ENCODE results near the gene FER. TPM values are rescaled to one million over a fixed set of nuclear protein-coding genes. Genes with fewer than 3 reads are reported as not detected.
"Not testable (repeated sequence)": the region's sequence is repeated elsewhere in the genome, so short reads cannot be mapped to it uniquely, and the experiment has no call there.

Gene FER
- total RNA-seq, 5 donors from 2014 or later (not counting 1 experiment from before 2014, with no cell fraction given), result 7.0 to 19.6 (median 10.4) TPM

- no CpG with 5 or more reads among the region's 1 CpG for WGBS (ENCODE audit: insufficient coverage)
- H3K9me3 Mint-ChIP-seq, result peaks cover 7 to 13% (median 10%) of the 10 kb centered on the region in 3 donors
- H3K4me1 Mint-ChIP-seq, result no peaks in the 10 kb centered on the region
- H3K36me3 Mint-ChIP-seq, result peaks cover 41% of the 10 kb centered on the region
- ChIA-PET POLR2A (interaction anchor here in 1 of 2 donors (1.1 kb wide), 1 partner anchor 870 kb away, joined by 5 read pairs; no protein-coding TSS in a partner anchor), CTCF (interaction anchor here in 1 of 2 donors (0.6 kb wide), 1 partner anchor 23 kb away, joined by 9 read pairs; no protein-coding TSS in a partner anchor)
- no peaks in the 10 kb centered on the region for H3K27me3 Mint-ChIP-seq
- ATAC-seq (replicated peaks in 1 of 4) (no peak), DNase-seq (no peak)
- Histone ChIP-seq H3K36me3 (ENCODE audit: control insufficient read depth in 2 of 2, extremely low read depth in 1 of 2, insufficient read depth in 1 of 2, low read length in 1 of 2) (no peaks in the 10 kb centered on the region), H3K27ac (ENCODE audit: low read length) (no peak overlapping the region), H3K9me3 (no peaks in the 10 kb centered on the region), H3K27me3 (replicated peaks in 1 of 2; ENCODE audit: control insufficient read depth in 2 of 2, extremely low read depth in 1 of 2, insufficient read depth in 2 of 2, low read length in 1 of 2) (no peaks in the 10 kb centered on the region), H3K4me1 (ENCODE audit: control insufficient read depth in 1 of 2, extremely low read depth in 1 of 2, insufficient read depth in 2 of 2, low read length in 2 of 2) (no peaks in the 10 kb centered on the region), H3K4me3 (ENCODE audit: control insufficient read depth in 1 of 2, extremely low read depth in 1 of 2, low read length in 1 of 2) (no peak overlapping the region)
- H3K4me3 Mint-ChIP-seq, result no peak overlapping the region
- no peak overlapping the region for H3K27ac Mint-ChIP-seq
Observed at GRCh38 chr5:108989761-108990392, 242.2 kb downstream of the FER start.

GRCh38 chr5:108992396-108993085 is 244.8 kb downstream of the FER start:
- POLR2A ChIA-PET, result interaction anchor here in 1 of 2 donors (0.7 kb wide), 1 partner anchor 17 kb away, joined by 6 read pairs; no protein-coding TSS in a partner anchor
- H3K4me3 ChIP-seq (ENCODE audit: control insufficient read depth in 1 of 2, extremely low read depth in 1 of 2, low read length in 1 of 2); H3K4me3 Mint-ChIP-seq; ATAC-seq (replicated peaks in 1 of 4); H3K27ac Mint-ChIP-seq; DNase-seq; CTCF ChIA-PET; H3K9me3 Mint-ChIP-seq; H3K36me3 ChIP-seq (ENCODE audit: control insufficient read depth in 2 of 2, extremely low read depth in 1 of 2, insufficient read depth in 1 of 2, low read length in 1 of 2); H3K27me3 ChIP-seq (replicated peaks in 1 of 2; ENCODE audit: control insufficient read depth in 2 of 2, extremely low read depth in 1 of 2, insufficient read depth in 2 of 2, low read length in 1 of 2); H3K27ac ChIP-seq (ENCODE audit: low read length); H3K4me1 ChIP-seq (ENCODE audit: control insufficient read depth in 1 of 2, extremely low read depth in 1 of 2, insufficient read depth in 2 of 2, low read length in 2 of 2); H3K4me1 Mint-ChIP-seq; H3K9me3 ChIP-seq; H3K27me3 Mint-ChIP-seq: not testable (repeated sequence)
- peaks cover 35% of the 10 kb centered on the region for H3K36me3 Mint-ChIP-seq
- WGBS (ENCODE audit: insufficient coverage), result no CpG with 5 or more reads among the region's 47 CpGs

DNA sequence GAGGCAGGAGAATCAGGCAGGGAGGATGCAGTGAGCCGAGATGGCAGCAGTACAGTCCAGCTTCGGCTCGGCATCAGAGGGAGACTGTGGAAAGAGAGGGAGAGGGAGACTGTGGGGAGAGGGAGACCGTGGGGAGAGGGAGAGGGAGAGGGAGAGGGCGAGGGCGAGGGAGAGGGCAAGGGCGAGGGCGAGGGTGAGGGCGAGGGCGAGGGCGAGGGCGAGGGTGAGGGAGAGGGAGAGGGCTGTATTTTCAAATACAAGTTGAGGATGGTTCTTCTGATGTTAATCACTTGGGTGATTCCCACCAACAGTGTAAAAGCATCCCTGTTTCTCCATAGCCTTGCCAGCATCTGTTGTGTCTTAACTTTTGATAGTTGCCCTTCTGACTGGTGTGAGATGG is 245.7 kb downstream of the FER start:
- H3K27me3 Mint-ChIP-seq; H3K36me3 ChIP-seq (ENCODE audit: control insufficient read depth in 2 of 2, extremely low read depth in 1 of 2, insufficient read depth in 1 of 2, low read length in 1 of 2); H3K27ac Mint-ChIP-seq; H3K27me3 ChIP-seq (replicated peaks in 1 of 2; ENCODE audit: control insufficient read depth in 2 of 2, extremely low read depth in 1 of 2, insufficient read depth in 2 of 2, low read length in 1 of 2); ATAC-seq (replicated peaks in 1 of 4); CTCF ChIA-PET; H3K4me1 ChIP-seq (ENCODE audit: control insufficient read depth in 1 of 2, extremely low read depth in 1 of 2, insufficient read depth in 2 of 2, low read length in 2 of 2); DNase-seq; H3K9me3 Mint-ChIP-seq; H3K4me3 Mint-ChIP-seq; H3K4me3 ChIP-seq (ENCODE audit: control insufficient read depth in 1 of 2, extremely low read depth in 1 of 2, low read length in 1 of 2); H3K27ac ChIP-seq (ENCODE audit: low read length); H3K9me3 ChIP-seq; H3K4me1 Mint-ChIP-seq: not testable (repeated sequence)
- peaks cover 30% of the 10 kb centered on the region for H3K36me3 Mint-ChIP-seq
- POLR2A ChIA-PET, result interaction anchor here in 1 of 2 donors (0.7 kb wide), 1 partner anchor 18 kb away, joined by 6 read pairs; no protein-coding TSS in a partner anchor
- WGBS (ENCODE audit: insufficient coverage), result 93% methylated on average over 7 of the region's 12 CpGs

- Histone ChIP-seq H3K4me3 (ENCODE audit: control insufficient read depth in 1 of 2, extremely low read depth in 1 of 2, low read length in 1 of 2) (no peak overlapping the region), H3K9me3 (no peaks in the 10 kb centered on the region), H3K27ac (ENCODE audit: low read length) (no peak overlapping the region), H3K4me1 (ENCODE audit: control insufficient read depth in 1 of 2, extremely low read depth in 1 of 2, insufficient read depth in 2 of 2, low read length in 2 of 2) (no peaks in the 10 kb centered on the region), H3K36me3 (ENCODE audit: control insufficient read depth in 2 of 2, extremely low read depth in 1 of 2, insufficient read depth in 1 of 2, low read length in 1 of 2) (no peaks in the 10 kb centered on the region), H3K27me3 (replicated peaks in 1 of 2; ENCODE audit: control insufficient read depth in 2 of 2, extremely low read depth in 1 of 2, insufficient read depth in 2 of 2, low read length in 1 of 2) (no peaks in the 10 kb centered on the region)
- Mint-ChIP-seq H3K27me3 (no peaks in the 10 kb centered on the region), H3K4me1 (no peaks in the 10 kb centered on the region), H3K9me3 (peaks cover 4 to 11% (median 7%) of the 10 kb centered on the region in 3 donors), H3K27ac (no peak overlapping the region), H3K36me3 (peaks cover 30% of the 10 kb centered on the region), H3K4me3 (no peak overlapping the region)
- ChIA-PET POLR2A (no interaction called here), CTCF (interaction anchor here in 1 of 2 donors (0.7 kb wide), 1 partner anchor 138 kb away, joined by 6 read pairs; no protein-coding TSS in a partner anchor)
- DNase-seq (no peak), ATAC-seq (replicated peaks in 1 of 4) (no peak)
- 63% methylated on average over 1 of the region's 4 CpGs for WGBS (ENCODE audit: insufficient coverage)
Observed at GRCh38 chr5:108997720-108998119, 250.0 kb downstream of the FER start.

DNA sequence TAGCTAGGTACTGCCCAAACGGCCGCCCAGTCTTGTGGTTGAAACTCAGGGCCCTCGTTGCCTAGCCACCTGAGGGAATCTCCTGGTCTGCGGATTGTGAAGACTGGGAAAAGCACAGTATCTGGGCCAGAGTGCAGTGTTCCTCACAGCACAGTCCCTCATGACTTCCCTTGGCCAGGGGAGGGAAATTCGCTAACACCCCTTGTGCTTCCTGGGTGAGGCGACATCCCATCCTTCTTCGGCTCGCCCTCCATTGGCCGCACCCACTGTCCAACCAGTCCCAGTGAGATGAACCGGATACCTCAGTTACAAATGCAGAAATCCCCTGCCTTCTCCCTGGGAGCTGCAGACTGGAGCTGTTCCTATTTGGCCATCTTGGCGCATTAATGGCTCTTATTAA is 250.5 kb downstream of the FER start:
- ATAC-seq (replicated peaks in 1 of 4) (no peak), DNase-seq (no peak)
- no peak overlapping the region for H3K27ac ChIP-seq (ENCODE audit: low read length)
- no peak overlapping the region for H3K4me3 Mint-ChIP-seq
- peaks cover 4 to 11% (median 7%) of the 10 kb centered on the region in 3 donors for H3K9me3 Mint-ChIP-seq
- H3K27me3 Mint-ChIP-seq, result no peaks in the 10 kb centered on the region
- WGBS (ENCODE audit: insufficient coverage), result 93% methylated on average over 8 of the region's 11 CpGs
- POLR2A ChIA-PET, result no interaction called here
- CTCF ChIA-PET, result no interaction called here
- H3K4me3 ChIP-seq (ENCODE audit: control insufficient read depth in 1 of 2, extremely low read depth in 1 of 2, low read length in 1 of 2), result no peak overlapping the region
- H3K9me3 ChIP-seq, result no peaks in the 10 kb centered on the region
- H3K4me1 Mint-ChIP-seq, result no peaks in the 10 kb centered on the region
- no peaks in the 10 kb centered on the region for H3K4me1 ChIP-seq (ENCODE audit: control insufficient read depth in 1 of 2, extremely low read depth in 1 of 2, insufficient read depth in 2 of 2, low read length in 2 of 2)
- no peak overlapping the region for H3K27ac Mint-ChIP-seq
- no peaks in the 10 kb centered on the region for H3K36me3 ChIP-seq (ENCODE audit: control insufficient read depth in 2 of 2, extremely low read depth in 1 of 2, insufficient read depth in 1 of 2, low read length in 1 of 2)
- H3K36me3 Mint-ChIP-seq, result peaks cover 30% of the 10 kb centered on the region
- no peaks in the 10 kb centered on the region for H3K27me3 ChIP-seq (replicated peaks in 1 of 2; ENCODE audit: control insufficient read depth in 2 of 2, extremely low read depth in 1 of 2, insufficient read depth in 2 of 2, low read length in 1 of 2)

DNA sequence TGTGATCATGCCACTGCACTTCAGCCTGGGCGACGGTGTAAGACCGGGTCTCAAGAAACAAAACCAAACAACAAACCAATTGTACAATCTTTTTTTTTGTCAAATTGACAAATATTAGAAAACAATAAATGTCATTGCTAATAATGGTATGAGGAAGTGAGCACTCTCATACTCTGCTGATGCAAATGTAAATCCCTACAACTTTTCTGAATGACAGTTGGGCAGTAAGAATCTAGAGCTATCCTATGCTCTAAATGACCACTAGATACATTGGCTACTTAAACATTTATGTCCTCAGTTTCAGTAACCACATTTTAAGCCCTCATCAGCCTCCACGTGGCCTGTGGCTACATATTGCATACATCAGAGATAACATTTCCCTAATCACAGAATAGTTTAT is 256.2 kb downstream of the FER start:
- Mint-ChIP-seq H3K9me3 (peaks cover 0 to 3% (median 0%) of the 10 kb centered on the region in 3 donors), H3K27ac (no peak overlapping the region), H3K4me1 (peaks cover 0 to 2% (median 0%) of the 10 kb centered on the region in 3 donors), H3K36me3 (peaks cover 2% of the 10 kb centered on the region), H3K27me3 (no peaks in the 10 kb centered on the region), H3K4me3 (no peak overlapping the region)
- no peaks in the 10 kb centered on the region for H3K36me3 ChIP-seq (ENCODE audit: control insufficient read depth in 2 of 2, extremely low read depth in 1 of 2, insufficient read depth in 1 of 2, low read length in 1 of 2)
- DNase-seq (no peak), ATAC-seq (replicated peaks in 1 of 4) (no peak)
- no peak overlapping the region for H3K4me3 ChIP-seq (ENCODE audit: control insufficient read depth in 1 of 2, extremely low read depth in 1 of 2, low read length in 1 of 2)
- peaks cover 0 to 2% of the 10 kb centered on the region in 2 experiments for H3K4me1 ChIP-seq (ENCODE audit: control insufficient read depth in 1 of 2, extremely low read depth in 1 of 2, insufficient read depth in 2 of 2, low read length in 2 of 2)
- ChIA-PET POLR2A (no interaction called here), CTCF (no interaction called here)
- H3K9me3 ChIP-seq, result no peaks in the 10 kb centered on the region
- H3K27me3 ChIP-seq (replicated peaks in 1 of 2; ENCODE audit: control insufficient read depth in 2 of 2, extremely low read depth in 1 of 2, insufficient read depth in 2 of 2, low read length in 1 of 2), result no peaks in the 10 kb centered on the region
- WGBS (ENCODE audit: insufficient coverage), result no CpG with 5 or more reads among the region's 4 CpGs
- no peak overlapping the region for H3K27ac ChIP-seq (ENCODE audit: low read length)

Measured in T-cell (primary cell).